Amniotic epithelial cell (primary cell): ENCODE data around the gene JAGN1.
"Not testable (repeated sequence)": the region's sequence is repeated elsewhere in the genome, so short reads cannot be mapped to it uniquely, and the experiment has no call there.

Source experiments
- DNase-seq: peaks from one replicate; pipeline ENCODE4 v3.0.0-alpha.2; 2010; ENCODE audit warnings: low read depth

Gene JAGN1

DNA sequence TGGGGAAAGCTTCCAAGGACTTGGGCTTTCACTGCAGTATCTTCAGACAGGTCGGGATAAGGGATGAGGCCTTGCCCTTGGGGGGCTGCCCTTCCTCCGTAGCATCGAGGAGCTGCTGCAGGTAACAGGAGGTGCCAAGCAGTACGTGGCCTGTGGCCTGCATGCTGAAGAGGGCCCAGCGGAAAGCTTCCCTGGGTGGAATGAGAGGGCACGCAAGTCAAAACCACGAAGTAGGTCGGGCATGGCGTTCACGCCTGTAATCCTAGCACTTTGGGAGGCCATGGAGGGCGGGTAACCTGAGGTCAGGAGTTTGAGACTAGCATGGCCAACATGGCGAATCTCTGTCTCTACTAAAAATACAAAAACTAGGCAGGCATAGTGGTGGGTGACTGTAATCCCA is 23.3 kb upstream of the JAGN1 start:
- no peak for DNase-seq

DNA sequence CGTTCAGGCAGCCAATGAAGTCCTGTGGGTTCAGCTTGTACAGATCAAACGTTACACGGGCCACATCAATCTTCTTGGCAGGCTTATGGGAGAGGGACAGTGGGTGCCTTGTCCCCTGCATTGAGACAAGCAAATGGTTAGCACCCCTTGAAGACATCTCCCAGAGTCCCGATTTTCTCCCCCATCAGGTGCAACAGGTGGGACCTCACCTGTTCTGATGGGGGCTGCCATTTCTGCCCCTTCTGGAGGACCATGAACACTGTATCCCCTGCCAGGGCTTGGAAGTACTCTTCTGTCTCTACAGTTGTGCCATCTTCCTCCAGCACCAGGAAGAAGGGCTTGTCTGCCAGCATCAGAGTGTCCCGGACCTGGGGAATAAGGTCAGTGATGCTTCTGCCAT is 20.5 kb upstream of the JAGN1 start:
- no peak for DNase-seq

DNA sequence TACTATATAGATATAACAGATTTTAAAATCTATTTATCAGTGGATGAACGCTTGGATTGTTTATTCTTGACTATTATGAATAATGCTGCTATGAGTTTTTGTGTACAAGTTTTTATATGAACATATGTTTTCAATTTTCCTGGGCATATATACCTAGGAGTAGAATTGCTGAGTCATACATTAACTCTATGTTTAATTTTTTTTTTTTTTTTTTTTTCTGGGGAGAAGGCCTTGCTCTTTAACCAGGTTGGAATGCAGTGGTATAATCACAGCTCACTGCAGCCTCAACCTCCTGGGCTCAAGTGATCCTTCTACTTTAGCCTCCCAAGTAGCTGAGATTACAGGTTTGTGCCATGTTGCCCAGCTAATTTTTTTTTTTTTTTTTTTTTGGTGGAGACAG is 19.4 kb upstream of the JAGN1 start:
- peak; percentile 67 for DNase-seq

DNA sequence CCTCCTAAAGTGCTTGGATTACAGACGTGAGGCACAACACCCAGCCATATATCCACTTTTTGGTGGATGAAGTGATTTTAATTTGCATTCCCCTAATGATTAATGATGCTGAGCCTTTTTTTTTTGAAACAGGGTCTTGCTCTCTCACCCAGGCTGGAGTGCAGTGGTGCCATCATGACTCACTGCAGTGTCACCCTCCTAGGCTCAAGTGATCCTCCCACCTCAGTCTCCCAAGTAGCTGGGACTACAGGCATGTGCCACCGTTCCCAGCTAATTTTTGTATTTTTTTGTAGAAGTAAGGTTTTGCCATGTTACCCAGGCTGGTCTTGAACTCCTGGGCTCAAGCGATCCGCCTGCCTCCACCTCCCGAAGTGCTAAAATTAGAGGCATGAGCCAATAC is 18.3 kb upstream of the JAGN1 start:
- DNase-seq = not testable (repeated sequence)

DNA sequence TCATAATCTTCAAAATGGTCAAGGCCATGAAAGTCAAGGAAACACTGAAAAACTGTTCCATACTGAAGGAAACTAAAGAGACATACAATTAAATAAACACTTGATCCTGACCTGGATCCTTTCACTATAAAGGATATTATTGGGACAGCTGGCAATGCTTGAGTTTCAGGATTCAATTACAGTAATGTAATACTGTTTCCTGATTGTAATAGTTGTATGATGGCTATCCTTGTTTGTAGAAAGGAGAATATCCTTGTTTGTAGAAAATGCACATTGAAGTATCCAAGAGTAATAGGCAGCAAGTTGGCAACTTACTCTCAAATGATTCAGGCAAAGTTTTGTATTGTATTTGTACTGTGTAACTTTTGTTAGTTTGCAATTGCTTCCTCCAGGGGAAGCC is 15.0 kb upstream of the JAGN1 start:
- no peak for DNase-seq

DNA sequence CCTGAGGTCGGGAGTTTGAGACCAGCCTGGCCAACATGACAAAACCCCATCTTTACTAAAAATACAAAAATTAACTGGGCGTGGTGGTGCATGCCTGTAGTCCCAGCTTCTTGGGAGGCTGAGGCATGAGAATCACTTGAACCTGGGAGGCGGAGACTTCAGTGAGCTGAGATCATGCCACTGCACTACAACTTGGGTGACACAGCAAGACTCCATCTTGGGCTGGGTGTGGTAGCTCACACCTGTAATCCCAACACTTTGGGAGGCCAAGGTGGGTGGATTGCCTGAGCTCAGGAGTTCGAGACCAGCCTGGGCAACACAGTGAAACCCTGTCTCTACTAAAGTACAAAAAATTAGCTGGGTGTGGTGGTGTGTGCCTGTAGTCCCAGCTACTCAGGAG is 14.2 kb upstream of the JAGN1 start:
- DNase-seq = not testable (repeated sequence)

DNA sequence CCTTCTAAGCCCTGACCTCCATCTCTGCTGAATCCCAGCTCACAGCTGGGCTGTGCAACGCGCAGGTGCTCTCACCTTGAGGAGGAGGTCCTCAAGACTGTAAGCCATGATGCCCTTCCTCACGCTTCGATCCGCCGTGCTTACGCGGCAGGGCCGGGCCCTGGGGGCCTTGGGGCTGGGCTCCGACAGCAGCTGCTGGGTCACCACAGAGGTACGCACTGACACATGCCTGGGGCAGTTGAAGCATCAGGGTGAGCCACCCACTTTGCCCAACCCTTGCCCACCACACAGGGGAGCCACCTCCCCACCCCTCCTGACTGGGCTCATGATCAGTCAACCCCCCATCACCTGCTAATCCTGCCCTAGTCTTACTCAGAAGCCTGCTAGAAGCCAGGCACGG is 13.4 kb upstream of the JAGN1 start:
- DNase-seq = no peak

DNA sequence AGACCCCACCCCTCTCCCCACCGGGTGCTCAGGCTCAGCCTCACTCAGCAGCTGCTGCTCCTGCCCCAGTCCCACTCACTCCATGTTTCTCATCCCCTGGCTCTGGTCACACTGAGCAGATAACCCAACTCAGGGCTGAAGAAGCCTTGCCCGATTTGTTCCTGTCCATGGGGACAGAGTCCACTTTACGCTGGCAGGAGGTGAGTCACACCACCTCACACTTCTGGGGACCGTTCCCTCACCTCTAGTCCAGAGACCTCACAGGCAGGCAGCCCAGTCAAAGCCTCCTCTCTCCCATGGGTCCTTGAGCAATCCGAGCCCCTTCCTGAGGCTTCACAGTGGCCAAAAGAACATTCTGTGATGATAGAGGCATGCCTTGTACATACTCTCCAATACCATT is 11.7 kb upstream of the JAGN1 start:
- DNase-seq = no peak

DNA sequence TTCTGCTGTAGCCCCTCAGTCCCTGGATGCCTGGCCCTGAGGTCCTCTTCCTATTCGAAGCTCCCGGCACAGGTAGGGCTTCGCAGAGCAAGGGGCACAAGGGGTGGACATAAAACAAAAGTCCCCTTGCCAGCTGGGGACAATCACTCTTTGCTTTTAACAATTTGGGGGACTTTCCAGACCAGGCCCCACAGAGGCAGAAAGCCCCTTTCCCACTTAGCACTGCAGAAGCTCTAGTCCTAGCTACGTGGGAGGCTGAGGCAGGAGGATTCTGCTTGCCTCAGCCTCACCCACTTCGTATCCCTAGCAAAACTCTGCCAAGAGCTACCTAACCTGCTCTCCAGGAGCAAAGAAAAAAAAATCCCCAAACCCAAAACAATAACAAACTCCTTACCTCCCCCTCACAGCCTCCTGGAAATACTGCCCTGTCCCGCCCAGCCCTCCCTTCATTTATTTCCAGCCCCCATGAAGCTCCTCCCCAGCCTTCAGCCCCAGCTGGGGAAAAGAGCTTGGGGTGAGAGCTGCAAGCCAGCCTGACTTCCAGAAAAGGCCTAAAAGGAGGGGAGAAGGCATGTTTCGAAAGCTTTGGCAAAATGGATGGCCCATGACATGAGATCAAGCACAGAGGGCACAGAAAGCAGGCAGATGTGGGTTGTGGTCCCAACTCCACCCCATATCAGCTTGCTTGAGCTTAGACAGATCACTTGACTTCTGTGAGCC is 10.4 kb upstream of the JAGN1 start, which contains the start of gene CIDEC:
Gene CIDEC (minus strand): TSS at position 424 of the 720 bp plus-strand sequence. CDS start 1,767 bp downstream, outside the sequence.
- DNase-seq = peak; percentile 29

DNA sequence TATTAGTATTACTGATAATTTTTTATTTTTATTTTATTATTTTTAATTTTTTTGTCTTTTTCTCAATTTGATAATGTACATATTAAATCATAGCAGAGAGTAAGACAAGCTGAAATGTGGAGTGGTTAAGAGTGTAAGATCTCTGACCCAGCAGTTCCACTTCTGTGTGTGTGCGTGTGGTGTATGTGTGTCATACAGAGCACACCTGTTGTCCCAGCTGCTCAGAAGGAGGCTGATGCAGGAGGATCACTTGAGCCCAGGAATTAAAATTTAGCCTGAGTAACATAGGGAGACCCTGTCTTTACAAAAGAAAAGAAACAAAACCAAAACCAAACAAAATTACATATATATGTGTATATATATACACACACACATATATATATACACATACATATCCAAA is 9.0 kb upstream of the JAGN1 start:
- DNase-seq = no peak

DNA sequence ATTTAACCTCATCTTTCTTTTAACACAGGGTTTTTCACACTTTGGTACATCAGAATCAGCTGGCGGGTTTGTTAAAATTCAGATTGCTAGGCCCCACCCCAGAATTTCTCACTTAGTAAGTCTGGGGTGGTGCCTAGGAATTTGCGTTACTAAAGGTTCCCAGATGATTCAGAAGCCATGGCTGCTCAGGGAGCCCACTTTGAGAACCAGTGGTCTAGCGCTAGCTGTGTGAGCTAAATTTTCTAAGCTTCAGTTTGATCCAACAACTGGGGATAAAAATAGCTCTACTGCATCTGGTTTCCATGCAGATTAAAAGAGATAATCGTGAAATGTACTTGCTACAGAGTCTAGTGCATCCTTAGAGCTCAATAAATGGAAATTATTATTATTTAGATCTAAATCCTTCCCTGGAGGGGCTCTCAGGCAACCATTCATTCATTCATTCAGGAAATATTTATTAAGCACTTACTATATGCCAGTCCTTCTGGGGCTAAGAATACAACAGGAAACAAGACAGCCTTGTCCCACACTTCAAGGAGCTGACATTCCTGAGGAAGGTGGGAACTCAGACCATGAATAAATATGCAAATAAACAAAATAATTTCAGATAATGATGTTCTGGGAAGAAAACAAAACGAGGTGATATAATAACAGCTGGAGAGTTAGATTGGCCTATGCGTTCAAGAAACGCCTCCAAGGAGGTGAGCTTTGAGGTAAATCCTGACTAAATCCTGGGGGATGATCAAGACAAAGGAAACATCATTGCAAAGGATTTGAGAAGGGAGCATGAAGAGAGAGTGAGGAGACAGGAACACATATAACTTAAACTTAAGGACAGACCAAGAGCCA is 6.5 kb upstream of the JAGN1 start:
- peak; percentile 92 for DNase-seq

DNA sequence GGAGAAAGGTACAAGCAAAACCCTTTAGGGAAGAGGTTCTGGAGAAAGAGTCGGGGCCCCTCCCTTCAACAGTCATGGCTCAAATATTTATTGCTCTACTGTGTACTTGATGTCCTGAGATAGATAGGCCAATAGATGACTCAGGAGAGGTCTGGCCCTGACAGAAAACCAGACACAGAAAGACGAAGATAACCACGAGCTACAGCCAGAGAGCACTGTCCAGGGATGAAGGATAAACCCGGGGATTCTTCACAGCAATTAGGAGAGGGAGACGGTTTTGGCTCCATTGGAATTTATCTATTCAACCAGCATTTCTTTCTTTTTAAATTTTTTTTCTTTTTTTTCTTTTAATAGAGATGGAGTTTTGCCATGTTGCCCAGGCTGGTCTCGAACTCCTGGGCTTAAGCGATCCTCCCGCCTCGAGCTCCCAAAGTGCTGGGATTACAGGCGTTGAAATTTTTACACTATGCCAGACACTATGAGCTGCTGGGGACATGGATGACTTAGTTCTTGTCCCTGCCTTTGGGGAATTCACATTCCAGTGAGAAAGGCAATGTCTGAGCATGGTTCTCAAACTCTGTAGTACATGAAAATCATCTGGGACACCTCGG is 5.8 kb upstream of the JAGN1 start:
- DNase-seq = peak; percentile 95

DNA sequence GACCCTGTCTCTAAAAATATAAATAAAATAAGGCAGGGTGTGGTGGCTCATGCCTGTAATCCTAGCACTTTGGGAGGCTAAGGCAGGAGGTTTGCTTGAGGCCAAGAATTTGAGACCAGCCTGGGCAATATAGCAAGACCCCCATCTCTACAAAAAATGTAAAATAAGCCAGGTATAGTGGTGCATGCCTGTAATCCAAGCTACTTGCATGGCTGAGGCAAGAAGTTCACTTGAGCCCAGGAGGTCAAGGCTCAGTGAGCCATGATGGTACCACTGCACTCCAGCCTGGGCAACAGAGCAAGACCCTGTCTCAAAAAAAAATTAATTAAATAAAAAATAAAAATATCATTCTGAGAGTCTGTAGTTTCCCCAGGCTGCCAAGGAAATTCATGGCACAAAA is 4.1 kb upstream of the JAGN1 start:
- DNase-seq = no peak

DNA sequence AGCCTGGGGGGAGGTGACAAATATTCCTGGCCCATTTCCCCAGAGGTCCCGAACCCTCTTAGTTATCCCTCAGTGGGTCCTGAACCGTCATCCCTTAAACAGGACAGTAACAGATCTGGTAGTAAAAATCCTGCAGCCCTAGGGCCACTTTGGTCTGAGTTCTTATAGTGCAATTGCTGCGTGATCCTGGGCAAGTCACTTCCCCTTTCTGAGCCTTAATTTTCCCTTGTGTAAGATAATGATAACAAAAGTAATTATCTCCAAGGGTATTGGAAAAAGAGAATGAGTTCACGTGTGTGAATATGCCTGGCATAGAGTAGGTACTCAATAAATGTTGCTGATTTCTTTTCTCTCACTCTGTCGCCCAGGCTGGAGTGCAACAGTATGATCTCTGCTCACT is 2.9 kb upstream of the JAGN1 start:
- no peak for DNase-seq

DNA sequence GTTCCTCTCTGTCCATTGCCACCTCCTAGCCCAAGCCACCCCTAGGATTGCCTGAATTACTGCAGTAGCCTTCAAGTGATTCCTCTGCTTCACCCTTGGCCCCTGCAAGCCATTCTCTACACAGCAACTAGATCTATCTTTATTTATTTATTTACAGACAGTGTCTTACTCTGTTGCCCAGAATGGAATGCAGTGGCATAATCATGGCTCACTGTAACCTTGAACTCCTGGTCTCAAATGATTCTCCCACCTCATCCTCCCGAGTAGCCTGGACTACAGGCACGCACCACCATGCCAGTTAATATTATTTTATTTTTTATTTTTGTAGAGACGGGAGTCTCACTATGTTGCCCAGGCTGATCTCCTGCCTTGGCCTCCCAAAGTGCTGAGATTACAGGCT is 1.9 kb upstream of the JAGN1 start:
- no peak for DNase-seq

DNA sequence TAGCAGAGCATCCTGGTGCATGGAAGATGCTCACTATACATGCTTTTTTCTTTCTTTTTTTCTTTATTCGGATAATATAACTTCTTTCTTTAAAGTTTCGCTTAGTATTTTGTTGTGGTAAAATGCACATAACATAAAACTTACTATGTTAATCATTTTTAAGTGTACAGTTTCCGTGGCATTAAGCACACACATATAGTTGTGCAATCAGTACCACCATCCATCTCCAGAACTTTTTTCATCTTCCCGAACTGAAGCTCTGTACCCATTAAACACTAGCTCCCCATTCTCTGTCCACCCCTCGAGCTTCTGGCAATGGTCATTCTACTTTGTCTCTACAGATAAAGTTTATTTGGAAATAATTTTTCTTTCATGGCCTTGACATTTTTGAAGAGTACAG is 1.0 kb upstream of the JAGN1 start:
- DNase-seq = peak; percentile 29

DNA sequence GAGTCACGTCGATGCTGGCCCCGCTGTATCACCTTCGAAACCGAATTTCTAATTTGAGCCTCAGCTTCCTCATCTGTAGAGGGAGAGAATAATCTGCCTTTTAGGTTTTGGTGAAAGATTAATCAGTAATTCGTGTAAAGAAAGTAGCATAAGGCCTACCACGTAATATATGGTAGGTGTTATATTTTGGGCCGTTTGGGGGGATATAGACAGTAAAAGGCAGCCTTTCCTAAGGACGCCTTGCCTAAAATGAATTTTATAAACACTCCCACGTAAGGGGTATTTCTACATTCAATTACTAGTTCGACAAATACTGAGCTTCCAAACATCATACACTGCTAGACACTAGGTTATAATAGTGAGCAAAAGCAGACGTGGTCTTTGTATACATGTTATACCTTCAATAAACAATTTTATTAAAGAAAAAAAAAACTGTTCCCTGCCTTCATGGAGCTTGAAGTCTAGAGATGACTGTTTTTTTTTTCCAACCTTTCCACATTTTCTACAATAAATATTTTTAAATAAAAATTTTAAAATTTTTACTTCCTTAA is 737 bp downstream of the JAGN1 start:
- DNase-seq = no peak

DNA sequence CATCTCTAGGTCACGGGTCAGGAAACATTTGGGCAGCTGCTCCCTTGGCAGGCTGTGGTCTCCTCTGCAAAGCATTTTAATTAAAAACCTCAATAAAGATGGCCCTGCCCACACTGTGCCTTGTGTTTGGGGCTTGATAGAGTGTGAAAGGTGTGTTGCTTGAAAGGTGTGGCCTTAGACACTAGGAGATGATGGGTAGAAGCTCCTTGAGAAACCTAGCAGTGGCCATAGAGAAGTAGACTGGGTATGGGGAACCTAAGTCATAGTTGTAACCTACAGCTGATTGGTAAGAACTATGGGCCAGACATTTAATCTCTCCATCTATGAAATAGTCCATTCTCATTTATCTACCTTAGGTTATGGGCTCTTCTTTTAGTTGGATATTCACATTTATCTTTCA is 3.3 kb downstream of the JAGN1 start:
- DNase-seq = no peak

DNA sequence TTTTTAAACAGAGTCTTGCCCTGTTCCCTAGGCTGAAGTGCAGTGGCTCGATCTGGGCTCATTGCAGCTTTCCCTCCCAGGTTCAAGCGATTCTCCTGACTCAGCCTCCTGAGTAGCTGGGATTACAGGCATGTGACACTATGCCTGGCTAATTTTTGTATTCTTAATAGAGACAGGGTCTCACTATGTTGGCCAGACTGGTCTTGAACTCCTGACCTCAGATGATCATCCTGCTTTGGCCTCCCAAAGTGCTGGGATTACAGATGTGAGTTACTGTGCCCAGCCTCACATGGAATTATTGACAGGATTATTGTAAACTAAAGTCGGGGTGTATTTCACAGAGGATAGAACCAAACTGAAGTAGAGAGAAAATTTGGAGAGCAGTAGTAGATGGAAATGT is 5.3 kb downstream of the JAGN1 start:
- DNase-seq = not testable (repeated sequence)

DNA sequence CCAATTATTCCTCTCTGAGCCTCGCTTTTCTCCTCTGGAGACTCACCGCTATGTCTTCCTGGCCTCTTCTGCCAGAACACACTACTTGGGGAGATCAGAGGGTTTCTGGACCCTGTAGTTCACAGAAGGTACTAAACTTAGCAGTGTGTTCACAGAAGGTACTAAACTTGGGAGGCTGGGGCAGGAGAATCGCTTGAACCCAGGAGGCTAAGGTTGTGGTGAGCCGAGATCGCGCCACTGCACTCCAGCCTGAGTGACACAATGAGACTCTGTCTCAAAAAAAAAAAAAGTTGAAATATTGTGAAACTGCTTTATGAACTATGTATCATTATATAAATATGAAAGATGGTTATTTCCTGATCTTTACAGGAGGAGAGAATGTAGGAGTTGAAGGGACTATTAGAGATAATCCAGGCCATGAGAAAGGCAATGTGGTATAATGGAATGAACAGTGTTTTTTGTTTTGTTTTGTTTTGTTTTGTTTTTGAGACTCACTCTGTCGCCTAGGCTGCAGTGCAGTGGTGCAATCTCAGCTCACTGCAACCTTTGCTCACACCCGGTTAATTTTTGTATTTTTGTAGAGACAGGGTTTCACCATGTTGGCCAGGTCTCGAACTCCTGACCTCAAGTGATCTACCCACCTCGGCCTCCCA is 6.5 kb downstream of the JAGN1 start:
- DNase-seq = peak; percentile 78

DNA sequence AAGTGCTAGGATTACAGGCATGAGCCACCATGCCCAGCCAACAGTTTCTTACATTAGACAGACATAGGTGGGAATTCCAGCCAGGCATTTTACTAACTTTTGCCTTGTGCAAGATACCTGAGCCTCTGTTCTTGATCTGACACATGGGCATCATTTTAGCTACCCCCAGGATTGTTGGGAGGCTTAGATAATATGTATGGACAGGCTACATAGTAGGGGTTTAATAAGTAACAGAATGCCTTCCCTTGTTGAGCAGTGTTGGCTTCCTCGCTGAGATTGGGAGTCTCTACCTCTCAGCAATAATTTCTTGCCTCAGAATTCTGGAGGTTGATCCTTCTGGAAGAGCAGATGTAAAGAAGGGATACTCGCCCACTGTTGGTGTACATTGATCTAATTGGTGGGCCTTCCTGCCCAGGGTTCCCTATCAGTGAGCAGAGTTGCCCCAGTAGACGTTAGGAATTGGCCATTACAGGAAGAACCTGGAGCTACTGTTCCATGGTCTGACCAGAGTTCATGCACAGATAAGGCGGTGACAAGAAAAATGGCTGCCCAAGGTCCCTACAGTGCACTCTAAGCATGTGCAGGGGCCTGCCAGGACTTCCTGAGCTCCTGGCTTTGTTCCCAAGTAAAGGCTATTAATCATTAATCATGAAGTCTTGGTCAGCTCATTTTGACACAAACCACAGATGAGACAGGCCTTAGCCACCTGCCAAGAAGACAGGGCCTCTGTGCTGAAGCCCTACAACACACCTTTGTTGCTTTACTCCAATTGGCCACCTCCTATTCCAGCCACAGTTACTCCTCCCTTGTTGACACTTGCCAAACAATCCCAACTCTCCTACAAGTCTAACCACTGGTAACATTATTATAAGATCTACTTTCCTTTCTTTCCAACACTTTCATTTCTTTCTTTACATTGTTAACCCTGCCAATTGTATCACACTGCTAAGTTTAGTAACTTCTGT is 7.3 kb downstream of the JAGN1 start:
- peak; percentile 74 for DNase-seq
